Gastrocnemius medialis (tissue), 4 donors: ENCODE results near the gene SMIM13. TPM values are rescaled to one million over a fixed set of nuclear protein-coding genes. Genes with fewer than 3 reads are reported as not detected.

ENCODE experiments used
- ATAC-seq, 2 donors: fragments of 150-250 bp; one replicate each; pipeline ENCODE4 v1.9.1; 2016
- DNase-seq, 2 donors: peaks; one replicate each; pipeline ENCODE4 v3.0.0-alpha.2; 2019
- H3K27ac ChIP-seq, 4 donors: fragments of 200-600 bp; sonication (generic); 1 replicate in 1 of 4; 2 replicates in 3 of 4; pipeline ENCODE4 v1.5.1; 2016 to 2018; ENCODE audit warnings: mild to moderate bottlenecking in 2 of 4, moderate library complexity in 1 of 4
- H3K27me3 ChIP-seq, 3 donors: fragments of 200-600 bp; sonication (generic) in 2 of 3; 1 replicate in 1 of 3; 2 replicates in 2 of 3; pipeline versions ENCODE4 v1.5.1 to v1.6.0; 2016 to 2019; ENCODE audit warnings: mild to moderate bottlenecking in 1 of 3, moderate library complexity in 1 of 3
- H3K36me3 ChIP-seq, 2 donors: fragments of 200-600 bp; sonication (generic) in 1 of 2; one replicate each; pipeline ENCODE4 v1.5.1; 2017 to 2018
- H3K4me1 ChIP-seq, 2 donors: fragments of 200-600 bp; sonication (generic) in 1 of 2; one replicate each; pipeline ENCODE4 v1.5.1; 2016 to 2017; ENCODE audit warnings: mild to moderate bottlenecking in 2 of 2
- H3K4me3 ChIP-seq, 4 donors: fragments of 200-600 bp; sonication (generic) in 3 of 4; 1 replicate in 1 of 4; 2 replicates in 3 of 4; pipeline ENCODE4 v1.5.1; 2016 to 2019; ENCODE audit warnings: mild to moderate bottlenecking in 2 of 4
- H3K9me3 ChIP-seq, 3 donors: fragments of 200-600 bp; sonication (generic) in 2 of 3; 1 replicate in 1 of 3; 2 replicates in 2 of 3; pipeline ENCODE4 v1.5.1; 2016 to 2019
- CTCF ChIP-seq, 5 experiments: fragments of 450-650 bp in 3 of 5; fragments of 200-600 bp in 2 of 5; sonication (generic) in 2 of 5; IDR thresholded peaks in 4 of 5; conservative IDR thresholded peaks in 1 of 5; 1 replicate in 4 of 5; 2 replicates in 1 of 5; pipeline ENCODE4 v1.5.1; 2016 to 2019; ENCODE audit warnings: antibody characterized with exemption in 5 of 5, mild to moderate bottlenecking in 3 of 5, moderate library complexity in 3 of 5
- POLR2A ChIP-seq, 2 donors: fragments of 450-650 bp; IDR thresholded peaks; one replicate each; pipeline ENCODE4 v1.6.1; 2017; ENCODE audit warnings: antibody characterized with exemption in 2 of 2, mild to moderate bottlenecking in 2 of 2, moderate library complexity in 2 of 2
- in situ Hi-C, 4 donors: fragments of 200-750 bp; cut with MboI; loops; one replicate each; pipeline versions ENCODE4 v1.15.0 to v1.8.0; 2017; ENCODE audit warnings: low sequenced_read_pairs in 4 of 4
- intact Hi-C: fragments of 100-400 bp; cut with DNase I; formaldehyde crosslinking; loops from one replicate; pipeline ENCODE4 v1.15.1; 2023; ENCODE audit warnings: low total_unique reads
- total RNA-seq, 4 donors: library from RNA; depleted of rRNA; stranded (reverse); fragments of >200 nt; gene quantifications; one replicate each; pipeline versions ENCODE4 v1.1.0 to v1.2.3, GENCODE V29; 2016

The SMIM13 gene
- total RNA-seq, 4 donors from 2014 or later, result 9.9 to 12.8 (median 12.3) TPM

DNA sequence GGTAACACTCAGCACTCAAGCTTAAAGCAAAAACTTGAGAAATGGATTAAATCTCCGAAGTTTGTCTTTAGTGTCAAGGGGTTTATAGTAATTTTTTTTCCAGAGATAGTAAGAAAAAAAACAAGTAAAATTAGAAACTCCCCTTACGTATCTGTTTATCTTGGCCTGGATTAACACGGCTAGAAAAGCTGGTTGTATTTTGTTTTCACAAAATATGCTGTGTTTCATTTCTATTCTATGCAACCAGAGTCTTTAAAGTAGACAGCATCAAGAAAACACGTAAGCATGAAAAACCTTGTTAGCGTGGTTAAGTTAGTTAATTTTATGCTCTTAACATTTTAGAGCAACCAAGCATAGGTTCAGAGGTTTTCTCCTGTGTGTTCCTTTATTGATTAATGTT, 39.6 kb downstream of the SMIM13 start:
- H3K27ac ChIP-seq, result no peak overlapping the region
- no peaks in the 10 kb centered on the region for H3K27me3 ChIP-seq
- DNase-seq (no peak), ATAC-seq (no peak)
- H3K36me3 ChIP-seq, result peaks cover 0 to 21% of the 10 kb centered on the region in 2 donors
- in situ Hi-C loops, result no loop called here
- H3K4me1 ChIP-seq, result peaks cover 12 to 14% of the 10 kb centered on the region in 2 donors
- intact Hi-C loops, result no loop called here
- H3K4me3 ChIP-seq, result no peak overlapping the region
- H3K9me3 ChIP-seq, result no peaks in the 10 kb centered on the region
- no peak for TF ChIP-seq CTCF (IDR thresholded peaks at IDR 0.05 in 4 of 5, conservative IDR thresholded peaks at IDR 0.05 in 1 of 5)

DNA sequence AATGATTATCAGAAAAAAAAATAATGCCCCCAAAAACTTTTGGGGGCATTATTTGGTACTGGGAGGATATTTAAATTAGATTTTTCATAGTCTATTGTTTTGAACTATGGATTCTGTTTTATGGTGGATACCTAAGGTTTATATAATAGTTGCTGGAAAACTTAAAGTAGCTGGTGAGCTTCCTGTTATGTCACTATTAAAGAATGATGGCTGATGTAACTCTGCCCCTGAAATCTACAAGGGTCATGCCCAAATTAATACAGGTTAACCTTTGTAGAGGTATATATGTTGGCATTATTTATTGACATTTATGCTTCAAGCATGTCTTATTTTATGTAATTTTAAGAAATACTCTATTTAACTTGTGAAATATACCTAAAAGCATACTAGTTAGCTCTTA, 43.2 kb downstream of the SMIM13 start:
- DNase-seq (no peak), ATAC-seq (no peak)
- intact Hi-C loops, result no loop called here
- Histone ChIP-seq H3K4me1 (no peaks in the 10 kb centered on the region), H3K9me3 (no peaks in the 10 kb centered on the region), H3K36me3 (peaks cover 0 to 21% of the 10 kb centered on the region in 2 donors), H3K27ac (no peak overlapping the region), H3K4me3 (no peak overlapping the region), H3K27me3 (no peaks in the 10 kb centered on the region)
- in situ Hi-C loops, result no loop called here
- no peak for TF ChIP-seq CTCF (IDR thresholded peaks at IDR 0.05 in 4 of 5, conservative IDR thresholded peaks at IDR 0.05 in 1 of 5)
- TF ChIP-seq POLR2A (IDR thresholded peaks at IDR 0.05), result no peak

DNA sequence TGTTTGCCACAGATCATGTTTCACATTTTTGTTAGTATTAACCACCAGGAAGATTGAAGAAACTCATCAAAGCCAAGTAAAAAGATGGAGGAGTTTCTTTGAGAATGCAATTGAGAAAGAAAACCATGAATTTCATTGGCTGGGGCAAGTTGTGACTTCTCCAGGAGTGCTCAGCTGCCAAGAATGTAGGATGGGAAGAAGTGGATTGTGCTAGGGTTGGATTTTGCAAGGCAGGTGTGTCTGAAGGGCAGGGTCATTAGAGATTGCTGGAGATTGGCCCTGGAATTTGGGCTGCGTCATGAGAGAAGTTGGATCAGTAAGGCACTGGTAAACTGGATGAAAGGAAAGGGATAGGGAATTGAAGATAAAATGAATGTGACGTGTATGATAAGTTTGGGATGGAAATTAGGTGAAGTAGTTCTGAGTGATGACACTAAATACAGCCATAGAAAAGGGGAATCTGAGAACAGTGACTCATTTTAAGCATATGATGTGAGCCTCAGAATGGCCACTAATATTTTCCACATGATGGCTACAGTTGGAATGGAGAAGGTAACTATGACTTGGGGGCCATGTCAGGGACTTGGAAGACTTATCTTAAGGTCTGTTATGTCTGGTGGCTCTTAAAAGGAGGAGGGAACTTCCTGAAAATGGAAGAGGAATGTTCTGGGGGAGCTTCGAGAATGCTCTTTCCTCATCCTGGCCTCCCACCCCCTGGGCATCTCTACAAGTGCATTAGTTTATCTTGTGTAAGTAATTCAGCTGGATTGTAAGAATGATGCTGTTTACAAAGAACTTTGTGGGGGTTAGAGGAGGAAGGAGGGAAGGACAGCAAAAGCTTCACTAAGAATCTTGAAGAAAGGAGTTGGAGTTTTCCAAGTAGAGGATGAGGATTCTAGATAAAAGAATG, 45.7 kb downstream of the SMIM13 start:
- TF ChIP-seq CTCF (IDR thresholded peaks at IDR 0.05 in 4 of 5, conservative IDR thresholded peaks at IDR 0.05 in 1 of 5) (no peak), POLR2A (IDR thresholded peaks at IDR 0.05) (no peak)
- DNase-seq (no peak), ATAC-seq (no peak)
- no peak overlapping the region for H3K27ac ChIP-seq
- H3K9me3 ChIP-seq, result no peaks in the 10 kb centered on the region
- intact Hi-C loops (no loop called here), in situ Hi-C loops (no loop called here)
- H3K36me3 ChIP-seq, result peaks cover 0 to 19% of the 10 kb centered on the region in 2 donors
- no peaks in the 10 kb centered on the region for H3K27me3 ChIP-seq
- H3K4me3 ChIP-seq, result no peak overlapping the region
- no peaks in the 10 kb centered on the region for H3K4me1 ChIP-seq

DNA sequence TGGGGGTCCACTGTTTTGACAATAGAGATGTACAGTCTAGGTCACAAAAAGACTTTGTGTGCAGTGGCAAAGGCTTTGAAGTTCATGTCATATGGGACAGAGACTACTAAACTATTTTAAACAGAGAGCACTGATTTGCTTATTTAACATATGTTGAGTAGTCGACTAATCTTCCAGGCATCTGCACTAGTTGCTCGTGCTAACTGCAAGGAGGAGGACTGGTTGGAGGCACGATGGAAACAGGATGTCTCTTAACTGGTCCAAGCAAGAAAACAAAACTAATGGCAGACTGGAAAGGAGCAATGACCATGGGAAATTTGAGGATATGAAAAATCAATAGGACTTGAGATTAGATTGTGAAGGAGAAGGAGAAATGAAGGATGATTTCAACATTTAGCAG, 46.4 kb downstream of the SMIM13 start:
- no peak for ATAC-seq
- in situ Hi-C loops, result loop anchor here in 3 of 4 donors (5.0 to 10.0 kb wide), 3 partner anchors 355 to 435 kb away; no protein-coding TSS in a partner anchor
- Histone ChIP-seq H3K36me3 (peaks cover 0 to 11% of the 10 kb centered on the region in 2 donors), H3K27me3 (no peaks in the 10 kb centered on the region), H3K27ac (no peak overlapping the region), H3K4me3 (no peak overlapping the region), H3K4me1 (no peaks in the 10 kb centered on the region), H3K9me3 (no peaks in the 10 kb centered on the region)
- intact Hi-C loops, result loop anchor here (10.0 kb wide), 1 partner anchor 435 kb away; no protein-coding TSS in a partner anchor
- no peak for TF ChIP-seq CTCF (IDR thresholded peaks at IDR 0.05 in 4 of 5, conservative IDR thresholded peaks at IDR 0.05 in 1 of 5)
- no peak for TF ChIP-seq POLR2A (IDR thresholded peaks at IDR 0.05)
- DNase-seq, result no peak
